GM23338 (cell line): ENCODE results near the gene GUCY1A2. TPM values are rescaled to one million over a fixed set of nuclear protein-coding genes. Genes with fewer than 3 reads are reported as not detected.

Experiments
- ATAC-seq: fragments of 200-7000 bp; cut with Tn5 transposase; 3 replicates; pipeline ENCODE4 v1.9.1; 2020
- DNase-seq: peaks from one replicate; pipeline ENCODE4 v3.0.0-alpha.2; 2015; ENCODE audit warnings: low spot score
- H2AFZ ChIP-seq: fragments of 200-600 bp; sonication (generic); 2 replicates; pipeline ENCODE4 v1.8.0; 2016; ENCODE audit warnings: antibody characterized with exemption, mild to moderate bottlenecking, moderate library complexity
- H3F3A ChIP-seq: fragments of 200-600 bp; sonication (generic); replicated peaks from 2 replicates; pipeline ENCODE4 v1.8.0; 2017; ENCODE audit warnings: antibody characterized with exemption, mixed run types, low read depth
- H3K27ac ChIP-seq: fragments of 200-600 bp; sonication (generic); 2 replicates; pipeline ENCODE4 v1.6.1; 2016; ENCODE audit warnings: low read depth
- H3K27me3 ChIP-seq: fragments of 200-600 bp; sonication (generic); 2 replicates; pipeline ENCODE4 v1.8.0; 2016; ENCODE audit warnings: mild to moderate bottlenecking, mixed run types, moderate library complexity; ENCODE audit not compliant: insufficient read depth
- H3K36me3 ChIP-seq: fragments of 200-600 bp; sonication (generic); 2 replicates; pipeline ENCODE4 v1.8.0; 2016; ENCODE audit warnings: mild to moderate bottlenecking; ENCODE audit not compliant: insufficient read depth
- H3K4me1 ChIP-seq: fragments of 200-600 bp; sonication (generic); 2 replicates; pipeline ENCODE4 v1.8.0; 2016; ENCODE audit warnings: mild to moderate bottlenecking, moderate library complexity; ENCODE audit not compliant: insufficient read depth
- H3K4me2 ChIP-seq: fragments of 200-600 bp; sonication (generic); 2 replicates; pipeline ENCODE4 v1.7.1; 2017; ENCODE audit warnings: mixed run types
- H3K4me3 ChIP-seq: fragments of 200-600 bp; sonication (generic); 2 replicates; pipeline ENCODE4 v1.6.1; 2016; ENCODE audit warnings: mixed run types
- H3K79me2 ChIP-seq: fragments of 200-600 bp; sonication (generic); replicated peaks from 2 replicates; pipeline ENCODE4 v1.8.0; 2017; ENCODE audit warnings: mild to moderate bottlenecking; ENCODE audit not compliant: insufficient read depth
- H3K9me2 ChIP-seq: fragments of 200-600 bp; sonication (generic); 2 replicates; pipeline ENCODE4 v1.8.0; 2017; ENCODE audit not compliant: insufficient read depth
- H4K20me1 ChIP-seq: fragments of 200-600 bp; sonication (generic); replicated peaks from 2 replicates; pipeline ENCODE4 v1.8.0; 2017; ENCODE audit warnings: mild to moderate bottlenecking; ENCODE audit not compliant: insufficient read depth
- H3K27ac Mint-ChIP-seq: 2 replicates; pipeline ENCODE4 v1.8.0; 2020; ENCODE audit warnings: inconsistent platforms, mild to moderate bottlenecking, moderate library complexity, mixed read lengths
- H3K27me3 Mint-ChIP-seq: 3 replicates; pipeline ENCODE4 v1.8.0; 2022; ENCODE audit warnings: low read depth, mild to moderate bottlenecking, moderate library complexity, mixed read lengths, inconsistent platforms; ENCODE audit not compliant: insufficient read depth, poor library complexity
- H3K36me3 Mint-ChIP-seq: 3 replicates; pipeline ENCODE4 v1.8.0; 2021; ENCODE audit warnings: low read depth, mild to moderate bottlenecking, inconsistent platforms, moderate library complexity, mixed read lengths
- H3K4me1 Mint-ChIP-seq: 3 replicates; pipeline ENCODE4 v1.8.0; 2020; ENCODE audit warnings: mild to moderate bottlenecking, inconsistent platforms, mixed read lengths
- H3K4me3 Mint-ChIP-seq: 3 replicates; pipeline ENCODE4 v1.8.0; 2021; ENCODE audit warnings: moderate library complexity, mild to moderate bottlenecking, inconsistent platforms, mixed read lengths
- H3K9me3 Mint-ChIP-seq: 3 replicates; pipeline ENCODE4 v1.8.0; 2020; ENCODE audit warnings: moderate library complexity, mild to moderate bottlenecking, inconsistent platforms, mixed read lengths
- CREB1 ChIP-seq: fragments of 250-450 bp; sonication (Bioruptor Pico); IDR thresholded peaks from 2 replicates; pipeline ENCODE4 v1.5.0; 2020; ENCODE audit warnings: low read depth, mild to moderate bottlenecking, moderate library complexity
- CTCF ChIP-seq, 2 experiments: fragments of 200-600 bp in 1 of 2; sonication (generic) in 1 of 2; conservative IDR thresholded peaks; 2 replicates each; pipeline versions ENCODE4 v1.5.1 to v1.6.1; 2016 to 2017; ENCODE audit warnings: antibody characterized with exemption in 2 of 2, low read depth in 2 of 2, mild to moderate bottlenecking in 2 of 2, moderate library complexity in 1 of 2
- ETS1 ChIP-seq: IDR thresholded peaks from 2 replicates; pipeline ENCODE4 v1.6.1; 2016; ENCODE audit warnings: antibody characterized with exemption
- EZH2 ChIP-seq: fragments of 200-600 bp; sonication (generic); IDR thresholded peaks from one replicate; pipeline ENCODE4 v1.8.0; 2017; ENCODE audit warnings: antibody characterized with exemption, mild to moderate bottlenecking, low read depth; ENCODE audit not compliant: unreplicated experiment
- EZH2phosphoT487 ChIP-seq: fragments of 200-600 bp; sonication (generic); IDR thresholded peaks from one replicate; pipeline ENCODE4 v1.8.1; 2018; ENCODE audit warnings: antibody characterized with exemption; ENCODE audit not compliant: unreplicated experiment
- JUNB ChIP-seq: IDR thresholded peaks from one replicate; pipeline ENCODE4 v1.6.1; 2016; ENCODE audit warnings: antibody characterized with exemption; ENCODE audit not compliant: unreplicated experiment
- NANOG ChIP-seq: IDR thresholded peaks from 2 replicates; pipeline ENCODE4 v1.6.1; 2016; ENCODE audit warnings: antibody characterized with exemption, borderline replicate concordance
- POLR2AphosphoS5 ChIP-seq: IDR thresholded peaks from 2 replicates; pipeline ENCODE4 v1.6.1; 2016; ENCODE audit warnings: antibody characterized with exemption, low read depth
- STAT1 ChIP-seq: IDR thresholded peaks from one replicate; pipeline ENCODE4 v1.6.1; 2016; ENCODE audit warnings: antibody characterized with exemption; ENCODE audit not compliant: unreplicated experiment
- ZNF114 ChIP-seq: fragments of 250-450 bp; sonication (Bioruptor Pico); IDR thresholded peaks from 2 replicates; pipeline ENCODE4 v1.5.0; 2020; ENCODE audit warnings: mild to moderate bottlenecking, moderate library complexity
- ZNF331 ChIP-seq: fragments of 250-450 bp; sonication (Bioruptor Pico); IDR thresholded peaks from 2 replicates; pipeline ENCODE4 v1.5.0; 2020; ENCODE audit warnings: low read depth, mild to moderate bottlenecking, moderate library complexity
- polyA plus RNA-seq: library from polyadenylated mRNA; unstranded; fragments of >200 nt; fragmentation: Nextera tagmentation; extraction: Ambion mirVana; gene quantifications from 2 replicates; pipeline ENCODE4 v1.2.1, GENCODE V29; 2016
- total RNA-seq: library from RNA; depleted of rRNA; stranded (reverse); fragments of >200 nt; shearing (Covaris generic); gene quantifications from 2 replicates; pipeline ENCODE4 v1.2.3, GENCODE V29; 2014
- TF ChIP-seq, protein P1 (sequence below): IDR thresholded peaks from one replicate; pipeline ENCODE4 v1.6.1; 2018; ENCODE audit warnings: antibody characterized with exemption; ENCODE audit not compliant: unreplicated experiment
- TF ChIP-seq, protein P2 (sequence below): fragments of 250-450 bp; sonication (Bioruptor Pico); IDR thresholded peaks from 2 replicates; pipeline ENCODE4 v1.5.0; 2020; ENCODE audit warnings: mild to moderate bottlenecking, moderate library complexity

Gene GUCY1A2
- total and polyA plus RNA-seq, 2 experiments from 2014 or later, result 0.36 to 1.4 TPM

- Histone ChIP-seq H3K9me2 (no peaks in the 10 kb centered on the region; the same call in 1 of the 2 replicates), H3K27me3 (no peaks in the 10 kb centered on the region), H3K79me2 (no peaks in the 10 kb centered on the region), H3K4me3 (no peak overlapping the region), H3K36me3 (no peaks in the 10 kb centered on the region), H3K27ac (no peak overlapping the region), H4K20me1 (no peaks in the 10 kb centered on the region), H3F3A (no peaks in the 10 kb centered on the region), H2AFZ (no peak overlapping the region), H3K4me1 (no peaks in the 10 kb centered on the region), H3K4me2 (no peak overlapping the region)
- ATAC-seq (no peak; the same call in 2 of the 3 replicates), DNase-seq (peak; percentile 43)
- Mint-ChIP-seq H3K9me3 (peaks cover 9% of the 10 kb centered on the region), H3K4me1 (peaks cover 2% of the 10 kb centered on the region; the same call in 1 of the 3 replicates), H3K36me3 (peaks cover 11% of the 10 kb centered on the region; the same call in 1 of the 3 replicates), H3K27me3 (no peaks in the 10 kb centered on the region), H3K4me3 (no peak overlapping the region), H3K27ac (no peak overlapping the region)
- no peak for TF ChIP-seq STAT1
- TF ChIP-seq, protein P1, sequence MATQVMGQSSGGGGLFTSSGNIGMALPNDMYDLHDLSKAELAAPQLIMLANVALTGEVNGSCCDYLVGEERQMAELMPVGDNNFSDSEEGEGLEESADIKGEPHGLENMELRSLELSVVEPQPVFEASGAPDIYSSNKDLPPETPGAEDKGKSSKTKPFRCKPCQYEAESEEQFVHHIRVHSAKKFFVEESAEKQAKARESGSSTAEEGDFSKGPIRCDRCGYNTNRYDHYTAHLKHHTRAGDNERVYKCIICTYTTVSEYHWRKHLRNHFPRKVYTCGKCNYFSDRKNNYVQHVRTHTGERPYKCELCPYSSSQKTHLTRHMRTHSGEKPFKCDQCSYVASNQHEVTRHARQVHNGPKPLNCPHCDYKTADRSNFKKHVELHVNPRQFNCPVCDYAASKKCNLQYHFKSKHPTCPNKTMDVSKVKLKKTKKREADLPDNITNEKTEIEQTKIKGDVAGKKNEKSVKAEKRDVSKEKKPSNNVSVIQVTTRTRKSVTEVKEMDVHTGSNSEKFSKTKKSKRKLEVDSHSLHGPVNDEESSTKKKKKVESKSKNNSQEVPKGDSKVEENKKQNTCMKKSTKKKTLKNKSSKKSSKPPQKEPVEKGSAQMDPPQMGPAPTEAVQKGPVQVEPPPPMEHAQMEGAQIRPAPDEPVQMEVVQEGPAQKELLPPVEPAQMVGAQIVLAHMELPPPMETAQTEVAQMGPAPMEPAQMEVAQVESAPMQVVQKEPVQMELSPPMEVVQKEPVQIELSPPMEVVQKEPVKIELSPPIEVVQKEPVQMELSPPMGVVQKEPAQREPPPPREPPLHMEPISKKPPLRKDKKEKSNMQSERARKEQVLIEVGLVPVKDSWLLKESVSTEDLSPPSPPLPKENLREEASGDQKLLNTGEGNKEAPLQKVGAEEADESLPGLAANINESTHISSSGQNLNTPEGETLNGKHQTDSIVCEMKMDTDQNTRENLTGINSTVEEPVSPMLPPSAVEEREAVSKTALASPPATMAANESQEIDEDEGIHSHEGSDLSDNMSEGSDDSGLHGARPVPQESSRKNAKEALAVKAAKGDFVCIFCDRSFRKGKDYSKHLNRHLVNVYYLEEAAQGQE, result no peak
- TF ChIP-seq, protein P2, sequence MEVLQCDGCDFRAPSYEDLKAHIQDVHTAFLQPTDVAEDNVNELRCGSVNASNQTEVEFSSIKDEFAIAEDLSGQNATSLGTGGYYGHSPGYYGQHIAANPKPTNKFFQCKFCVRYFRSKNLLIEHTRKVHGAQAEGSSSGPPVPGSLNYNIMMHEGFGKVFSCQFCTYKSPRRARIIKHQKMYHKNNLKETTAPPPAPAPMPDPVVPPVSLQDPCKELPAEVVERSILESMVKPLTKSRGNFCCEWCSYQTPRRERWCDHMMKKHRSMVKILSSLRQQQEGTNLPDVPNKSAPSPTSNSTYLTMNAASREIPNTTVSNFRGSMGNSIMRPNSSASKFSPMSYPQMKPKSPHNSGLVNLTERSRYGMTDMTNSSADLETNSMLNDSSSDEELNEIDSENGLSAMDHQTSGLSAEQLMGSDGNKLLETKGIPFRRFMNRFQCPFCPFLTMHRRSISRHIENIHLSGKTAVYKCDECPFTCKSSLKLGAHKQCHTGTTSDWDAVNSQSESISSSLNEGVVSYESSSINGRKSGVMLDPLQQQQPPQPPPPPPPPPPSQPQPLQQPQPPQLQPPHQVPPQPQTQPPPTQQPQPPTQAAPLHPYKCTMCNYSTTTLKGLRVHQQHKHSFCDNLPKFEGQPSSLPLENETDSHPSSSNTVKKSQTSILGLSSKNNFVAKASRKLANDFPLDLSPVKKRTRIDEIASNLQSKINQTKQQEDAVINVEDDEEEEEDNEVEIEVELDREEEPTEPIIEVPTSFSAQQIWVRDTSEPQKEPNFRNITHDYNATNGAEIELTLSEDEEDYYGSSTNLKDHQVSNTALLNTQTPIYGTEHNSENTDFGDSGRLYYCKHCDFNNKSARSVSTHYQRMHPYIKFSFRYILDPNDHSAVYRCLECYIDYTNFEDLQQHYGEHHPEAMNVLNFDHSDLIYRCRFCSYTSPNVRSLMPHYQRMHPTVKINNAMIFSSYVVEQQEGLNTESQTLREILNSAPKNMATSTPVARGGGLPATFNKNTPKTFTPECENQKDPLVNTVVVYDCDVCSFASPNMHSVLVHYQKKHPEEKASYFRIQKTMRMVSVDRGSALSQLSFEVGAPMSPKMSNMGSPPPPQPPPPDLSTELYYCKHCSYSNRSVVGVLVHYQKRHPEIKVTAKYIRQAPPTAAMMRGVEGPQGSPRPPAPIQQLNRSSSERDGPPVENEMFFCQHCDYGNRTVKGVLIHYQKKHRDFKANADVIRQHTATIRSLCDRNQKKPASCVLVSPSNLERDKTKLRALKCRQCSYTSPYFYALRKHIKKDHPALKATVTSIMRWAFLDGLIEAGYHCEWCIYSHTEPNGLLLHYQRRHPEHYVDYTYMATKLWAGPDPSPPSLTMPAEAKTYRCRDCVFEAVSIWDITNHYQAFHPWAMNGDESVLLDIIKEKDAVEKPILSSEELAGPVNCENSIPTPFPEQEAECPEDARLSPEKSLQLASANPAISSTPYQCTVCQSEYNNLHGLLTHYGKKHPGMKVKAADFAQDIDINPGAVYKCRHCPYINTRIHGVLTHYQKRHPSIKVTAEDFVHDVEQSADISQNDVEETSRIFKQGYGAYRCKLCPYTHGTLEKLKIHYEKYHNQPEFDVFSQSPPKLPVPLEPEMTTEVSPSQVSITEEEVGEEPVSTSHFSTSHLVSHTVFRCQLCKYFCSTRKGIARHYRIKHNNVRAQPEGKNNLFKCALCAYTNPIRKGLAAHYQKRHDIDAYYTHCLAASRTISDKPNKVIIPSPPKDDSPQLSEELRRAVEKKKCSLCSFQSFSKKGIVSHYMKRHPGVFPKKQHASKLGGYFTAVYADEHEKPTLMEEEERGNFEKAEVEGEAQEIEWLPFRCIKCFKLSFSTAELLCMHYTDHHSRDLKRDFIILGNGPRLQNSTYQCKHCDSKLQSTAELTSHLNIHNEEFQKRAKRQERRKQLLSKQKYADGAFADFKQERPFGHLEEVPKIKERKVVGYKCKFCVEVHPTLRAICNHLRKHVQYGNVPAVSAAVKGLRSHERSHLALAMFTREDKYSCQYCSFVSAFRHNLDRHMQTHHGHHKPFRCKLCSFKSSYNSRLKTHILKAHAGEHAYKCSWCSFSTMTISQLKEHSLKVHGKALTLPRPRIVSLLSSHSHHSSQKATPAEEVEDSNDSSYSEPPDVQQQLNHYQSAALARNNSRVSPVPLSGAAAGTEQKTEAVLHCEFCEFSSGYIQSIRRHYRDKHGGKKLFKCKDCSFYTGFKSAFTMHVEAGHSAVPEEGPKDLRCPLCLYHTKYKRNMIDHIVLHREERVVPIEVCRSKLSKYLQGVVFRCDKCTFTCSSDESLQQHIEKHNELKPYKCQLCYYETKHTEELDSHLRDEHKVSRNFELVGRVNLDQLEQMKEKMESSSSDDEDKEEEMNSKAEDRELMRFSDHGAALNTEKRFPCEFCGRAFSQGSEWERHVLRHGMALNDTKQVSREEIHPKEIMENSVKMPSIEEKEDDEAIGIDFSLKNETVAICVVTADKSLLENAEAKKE (CRISPR knock-in tag), result no peak
- no peak for TF ChIP-seq EZH2
- TF ChIP-seq POLR2AphosphoS5, result no peak
- TF ChIP-seq ZNF331 (CRISPR knock-in tag), result no peak
- no peak for TF ChIP-seq ETS1
- no peak for TF ChIP-seq CREB1 (CRISPR knock-in tag)
- no peak for TF ChIP-seq EZH2phosphoT487
- TF ChIP-seq NANOG, result no peak
- TF ChIP-seq CTCF (conservative IDR thresholded peaks at IDR 0.05; ENCODE audit: low read depth in 2 of 2), result no peak
- TF ChIP-seq JUNB, result no peak
- no peak for TF ChIP-seq ZNF114 (CRISPR knock-in tag)
These were observed 393.9 kb downstream of the GUCY1A2 start for GRCh38 chr11:106624377-106624776.
